ENCODE results near the gene COL4A2.
"Not testable (repeated sequence)": the region's sequence is repeated elsewhere in the genome, so short reads cannot be mapped to it uniquely, and the experiment has no call there.

The COL4A2 gene

DNA sequence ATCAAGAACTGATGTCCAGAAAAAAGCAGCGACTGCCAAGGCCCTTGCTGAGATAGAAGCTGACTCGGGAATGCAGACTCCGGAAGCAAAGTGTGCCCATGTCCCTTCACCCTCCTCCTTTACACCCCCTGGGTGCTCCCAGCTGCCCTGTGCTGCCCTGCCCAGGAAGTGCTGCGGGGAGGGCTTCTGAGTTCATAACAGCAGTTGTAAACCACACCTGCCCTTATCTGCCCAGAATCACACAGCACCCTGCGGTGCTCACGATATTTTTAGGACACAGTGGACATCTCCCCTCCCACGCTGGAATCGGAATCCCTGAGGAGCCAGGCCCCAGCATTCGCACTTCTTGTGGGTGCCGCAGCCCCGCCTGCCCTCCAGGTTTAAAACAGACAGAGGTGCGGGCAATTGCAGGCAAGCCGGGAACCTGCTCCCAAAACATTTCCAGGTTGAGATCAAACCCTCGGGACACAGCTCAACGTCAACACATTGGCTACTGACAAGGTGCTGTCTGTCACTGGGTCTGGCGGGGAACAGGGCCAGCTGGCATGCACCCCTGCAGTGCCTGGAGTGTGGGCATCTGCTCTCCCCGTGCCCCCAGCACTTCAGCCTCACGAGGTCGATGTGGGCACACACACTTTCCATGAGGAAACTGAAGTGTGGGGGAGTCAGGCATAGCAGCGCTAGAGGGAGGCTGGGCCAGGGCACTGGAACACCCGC, 217.6 kb downstream of the COL4A2 start:
- peak; percentile 20 for DNase-seq

DNA sequence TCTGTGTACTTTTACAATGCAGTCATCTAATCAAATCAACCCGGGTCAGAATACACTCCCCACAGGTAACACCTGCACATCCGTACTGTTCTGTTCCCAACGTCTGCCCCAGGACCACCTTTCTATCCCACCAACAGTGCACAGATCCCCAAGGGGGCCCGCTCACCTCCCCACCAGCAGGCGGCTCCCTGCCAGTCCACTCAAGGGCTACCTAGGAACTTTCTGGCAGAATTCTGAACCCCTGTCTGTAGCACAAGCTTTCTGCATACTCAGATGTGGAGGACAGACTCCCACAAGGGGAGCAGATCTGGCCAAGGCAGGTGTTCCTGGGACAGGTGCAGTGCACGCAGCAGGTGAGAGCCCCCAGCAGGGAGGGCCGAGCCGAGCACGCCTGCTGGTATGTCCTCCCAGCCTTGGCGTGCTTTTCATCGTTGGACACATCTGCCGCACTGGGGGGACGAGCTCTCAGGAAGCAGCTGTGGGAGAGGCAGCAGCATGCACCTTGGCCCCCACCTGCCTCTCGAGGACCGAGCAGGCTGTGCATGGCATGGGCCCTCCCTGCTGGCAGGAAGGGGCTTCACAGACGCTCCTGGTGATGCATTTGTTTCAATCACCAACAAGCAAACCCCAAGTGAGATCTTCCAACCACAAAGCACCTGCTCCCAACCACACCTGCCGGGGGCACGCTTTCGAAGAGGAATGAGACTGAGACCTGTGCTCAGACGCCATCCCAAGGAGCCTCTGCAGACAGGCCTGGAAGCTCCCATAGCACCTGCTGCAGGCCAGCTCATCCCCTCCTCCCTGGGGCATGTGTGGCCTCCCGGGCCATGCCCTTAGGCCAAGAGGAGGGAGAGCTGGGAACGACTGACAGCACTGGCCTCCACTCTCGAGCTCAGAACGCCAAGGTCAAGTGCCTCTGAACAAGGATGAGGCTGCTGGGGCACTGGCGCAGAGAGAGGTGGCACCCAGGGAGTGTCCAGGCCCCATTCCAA, 218.5 kb downstream of the COL4A2 start:
- DNase-seq: peak; percentile 10

DNA sequence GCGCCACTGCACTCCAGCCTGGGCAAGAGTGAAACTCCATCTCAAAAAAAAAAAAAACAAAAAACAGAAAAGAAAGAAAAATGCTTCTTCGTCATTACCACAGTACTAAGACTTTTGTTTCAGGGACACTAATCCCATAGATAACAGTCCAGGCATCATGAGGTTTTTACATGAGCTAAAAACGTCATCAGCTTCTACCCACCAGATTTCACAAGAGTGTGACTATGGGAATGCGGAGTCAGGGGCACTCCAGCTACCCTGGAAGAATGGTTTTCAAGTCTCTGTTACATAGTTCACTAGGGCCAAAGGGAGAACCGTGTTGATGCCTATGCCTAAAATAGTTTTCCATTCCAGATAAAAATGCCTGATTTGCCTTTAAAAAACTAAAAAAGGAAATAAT, 221.3 kb downstream of the COL4A2 start:
- no peak for DNase-seq

DNA sequence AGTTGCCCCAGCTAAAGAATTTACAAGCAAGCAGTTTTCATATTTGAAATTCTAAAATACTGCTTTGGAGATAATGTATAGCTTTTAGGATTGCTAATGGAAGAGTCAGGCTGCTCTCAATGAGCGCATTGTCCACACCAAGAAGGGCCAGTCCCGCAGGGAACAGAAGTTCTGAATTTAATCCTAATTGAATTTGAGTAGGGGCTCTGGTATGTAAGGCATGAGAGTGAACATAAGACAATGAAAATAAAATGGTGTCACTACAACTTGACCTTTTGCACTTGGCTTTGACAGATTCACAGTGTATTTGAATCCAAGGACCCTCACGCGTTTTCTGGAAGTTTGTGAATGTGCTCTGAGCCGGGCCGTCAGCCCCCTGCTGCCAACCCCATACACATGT, 221.8 kb downstream of the COL4A2 start:
- DNase-seq: no peak

DNA sequence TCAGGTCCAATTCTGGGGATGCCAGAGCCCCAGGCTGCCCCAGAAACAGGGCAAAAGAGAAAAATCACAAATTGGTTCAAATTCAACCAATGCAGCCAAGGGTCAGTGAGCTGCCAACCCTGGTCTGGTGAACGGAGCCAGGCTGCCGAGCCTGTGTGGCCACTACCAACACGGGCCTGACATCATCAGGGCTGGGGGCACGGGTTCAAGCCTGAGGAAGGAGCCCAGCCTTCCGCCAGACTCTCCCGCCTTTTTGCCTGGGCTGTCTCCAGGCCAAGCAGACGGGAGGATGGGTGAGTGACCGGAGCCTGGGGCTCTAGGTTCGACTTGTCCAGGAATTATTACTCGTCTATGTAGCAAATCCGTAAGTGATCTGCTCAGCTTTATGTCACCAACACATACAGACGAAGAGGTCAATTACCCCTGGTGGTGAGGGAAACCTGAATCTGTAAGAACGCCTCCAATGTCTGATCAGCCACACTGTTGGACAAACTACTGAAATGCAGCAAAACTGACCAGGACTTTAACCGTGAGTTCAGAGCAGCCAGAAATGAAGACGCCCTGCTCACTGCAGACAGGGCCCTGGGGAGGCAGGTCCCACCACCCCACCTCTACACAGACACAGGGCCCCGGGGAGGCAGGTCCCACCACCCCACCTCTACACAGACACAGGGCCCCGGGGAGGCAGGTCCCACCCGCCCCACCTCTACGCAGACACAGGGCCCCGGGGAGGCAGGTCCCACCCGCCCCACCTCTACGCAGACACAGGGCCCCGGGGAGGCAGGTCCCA, 222.6 kb downstream of the COL4A2 start:
- DNase-seq: no peak

DNA sequence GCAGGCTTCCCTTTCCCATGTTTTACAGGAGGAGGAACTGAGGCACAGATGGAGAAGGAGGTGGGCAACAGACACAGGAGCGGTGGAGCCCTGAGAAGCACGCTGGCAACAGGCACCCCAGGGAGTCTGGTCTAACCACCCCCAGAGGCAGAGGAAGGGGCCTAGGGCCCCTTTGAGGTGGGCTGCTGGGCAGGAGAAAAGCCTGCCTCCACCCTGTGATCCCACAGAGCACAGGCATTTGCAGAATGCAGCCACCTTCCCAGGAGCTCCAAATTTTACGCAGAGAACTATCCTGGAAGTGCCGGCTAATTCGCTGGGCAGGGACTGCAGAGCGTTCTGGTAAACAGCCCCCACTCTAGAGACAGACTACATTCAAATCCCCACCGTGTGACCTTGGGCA, 224.0 kb downstream of the COL4A2 start:
- no peak for DNase-seq

DNA sequence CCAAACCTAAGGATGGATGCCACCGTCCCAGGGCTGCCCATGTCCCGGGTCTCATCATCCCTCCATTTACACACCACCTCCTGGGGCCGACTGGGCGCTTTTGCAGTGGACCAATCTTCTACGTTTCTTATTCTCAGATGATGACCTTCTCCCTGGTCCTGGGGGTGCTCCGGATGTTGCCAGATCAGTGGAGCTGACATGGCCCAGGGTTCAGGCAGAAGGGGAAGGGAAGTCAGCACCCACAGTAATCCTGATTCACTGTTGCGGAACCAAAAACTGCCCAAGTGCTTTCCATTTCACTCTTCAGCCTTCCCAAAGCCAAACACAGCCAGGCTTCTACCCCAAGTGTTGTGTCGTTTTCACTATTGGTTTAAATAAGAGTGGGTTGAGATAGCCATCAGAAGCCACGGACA, 224.6 kb downstream of the COL4A2 start:
- DNase-seq: no peak

DNA sequence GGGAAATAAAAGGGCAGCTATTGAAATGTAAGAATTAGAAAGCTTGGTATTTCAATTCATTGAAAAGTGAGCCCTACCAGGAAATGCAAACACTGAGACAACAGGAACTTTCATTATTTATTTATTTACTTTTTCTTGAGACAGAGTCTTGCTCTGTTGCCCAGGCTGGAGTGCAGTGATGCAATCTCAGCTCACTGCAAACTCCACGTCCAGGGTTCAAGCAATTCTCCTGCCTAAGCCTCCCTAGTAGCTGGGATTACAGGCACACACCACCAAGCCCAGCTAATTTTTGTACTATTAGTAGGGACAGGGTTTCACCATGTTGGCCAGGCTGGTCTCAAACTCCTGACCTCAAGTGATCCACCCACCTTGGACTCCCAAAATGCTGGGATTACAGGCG, 225.2 kb downstream of the COL4A2 start:
- not testable (repeated sequence) for DNase-seq

DNA sequence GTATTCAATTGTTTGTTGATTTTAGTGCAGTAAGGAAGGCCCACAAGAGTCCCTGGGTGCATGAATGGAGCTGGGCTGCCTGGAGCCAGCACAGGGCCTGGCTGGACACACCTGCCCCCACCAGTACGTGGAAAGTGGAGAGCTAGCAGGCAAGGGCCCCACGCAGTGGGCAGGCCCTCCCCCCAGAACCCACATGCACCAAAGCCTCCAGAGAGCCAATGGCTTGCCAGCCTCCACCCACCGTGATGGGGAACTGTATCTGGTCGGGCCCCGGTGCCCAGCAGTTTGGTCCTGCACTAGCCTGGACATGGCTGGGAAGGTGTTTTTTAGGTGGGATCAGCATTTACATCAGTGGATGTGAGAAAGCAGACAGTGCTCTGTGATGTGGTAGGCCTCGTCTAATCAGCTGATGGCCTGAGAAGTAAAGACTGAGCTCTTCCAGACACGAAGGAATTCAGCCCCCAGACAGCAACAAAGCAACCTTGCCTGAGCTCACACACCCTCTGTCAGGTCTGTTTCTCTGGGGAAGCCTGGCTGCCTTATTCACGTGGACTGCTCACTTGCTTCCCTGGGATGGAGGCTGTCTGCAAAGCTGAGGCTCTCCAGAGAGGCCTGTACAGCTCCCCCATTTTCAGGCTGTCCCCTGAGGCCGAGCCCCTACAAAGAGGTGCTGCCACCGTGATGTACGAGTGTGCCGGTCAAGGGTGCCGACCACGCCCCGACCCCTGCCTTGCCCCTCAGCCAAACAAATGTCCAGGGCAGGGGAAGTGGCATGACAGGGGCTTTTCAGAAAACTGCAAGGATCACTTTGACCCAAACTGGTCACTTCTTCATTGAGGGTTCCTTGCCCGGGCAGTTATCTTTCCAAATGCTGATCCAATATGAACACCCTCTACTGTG, 226.9 kb downstream of the COL4A2 start:
- no peak for DNase-seq

DNA sequence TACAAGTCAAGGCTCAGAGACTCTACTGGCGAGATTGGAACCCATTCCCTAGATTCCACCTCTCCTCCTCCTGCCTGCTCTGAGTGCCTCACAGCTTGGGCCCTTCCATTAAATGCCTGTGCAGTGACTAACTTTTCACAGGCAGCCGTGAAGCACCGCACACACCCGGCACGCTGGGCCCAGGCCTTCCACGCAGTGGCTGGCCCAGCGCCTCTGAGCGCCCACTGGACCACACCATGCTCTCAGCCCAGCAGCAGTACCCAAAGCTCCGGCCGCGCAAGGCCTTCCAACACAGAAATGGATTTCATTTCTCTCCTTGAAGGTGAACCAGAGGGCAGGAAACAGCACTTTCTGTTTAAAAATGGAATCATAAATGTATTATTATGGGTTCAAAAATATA, 228.4 kb downstream of the COL4A2 start:
- DNase-seq: no peak

DNA sequence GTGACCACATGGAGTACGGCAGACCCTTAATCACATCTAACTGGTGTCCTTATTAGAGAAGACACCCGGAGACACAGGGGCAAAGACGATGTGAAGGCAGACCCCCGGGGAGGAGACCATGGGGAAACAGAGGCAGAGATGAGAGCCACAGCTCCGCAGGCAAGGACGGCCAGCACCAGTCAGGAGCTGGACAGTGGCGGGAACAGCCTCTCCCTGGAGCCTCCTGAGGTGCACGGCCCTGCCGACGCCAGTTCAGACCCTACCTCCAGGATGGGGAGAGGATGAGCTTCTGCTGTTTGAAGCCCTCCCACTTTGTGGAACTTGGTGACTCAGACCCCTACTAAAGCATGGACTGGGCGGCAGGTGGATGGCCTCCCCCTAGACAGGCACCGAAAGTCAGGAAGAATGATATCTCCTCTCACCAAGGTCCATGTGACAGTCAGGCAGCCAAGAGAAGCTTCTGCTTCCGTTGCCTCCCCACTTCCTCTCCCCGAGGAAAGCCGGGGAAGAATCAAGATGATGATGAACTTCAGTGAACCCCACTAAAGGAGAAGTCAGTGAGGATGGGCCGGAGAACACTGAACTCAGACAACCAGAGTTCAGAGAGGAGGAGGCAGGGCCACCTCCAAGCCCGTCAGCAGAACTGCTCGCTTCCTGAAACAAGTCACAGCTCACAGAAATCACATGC, 229.1 kb downstream of the COL4A2 start:
- DNase-seq: no peak

DNA sequence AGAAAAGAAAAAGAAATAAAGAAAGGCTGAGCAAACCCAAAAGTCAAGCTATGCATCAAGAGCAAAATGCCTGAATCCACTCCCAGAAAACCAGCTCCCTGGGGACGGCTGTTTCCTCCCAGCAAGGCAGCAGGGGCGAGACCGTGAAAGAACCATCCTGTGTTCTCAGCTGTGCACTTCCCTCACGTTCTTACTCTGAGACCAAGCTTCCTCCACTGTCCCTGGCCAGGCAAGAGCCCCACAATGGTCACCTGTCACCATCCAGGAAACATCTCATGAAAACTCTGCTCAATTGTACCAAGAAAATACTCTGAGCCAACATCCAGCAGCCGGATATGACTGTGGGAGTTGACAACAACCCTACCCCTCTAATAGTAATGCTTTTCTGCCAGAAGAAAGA, 231.5 kb downstream of the COL4A2 start:
- DNase-seq: no peak

DNA sequence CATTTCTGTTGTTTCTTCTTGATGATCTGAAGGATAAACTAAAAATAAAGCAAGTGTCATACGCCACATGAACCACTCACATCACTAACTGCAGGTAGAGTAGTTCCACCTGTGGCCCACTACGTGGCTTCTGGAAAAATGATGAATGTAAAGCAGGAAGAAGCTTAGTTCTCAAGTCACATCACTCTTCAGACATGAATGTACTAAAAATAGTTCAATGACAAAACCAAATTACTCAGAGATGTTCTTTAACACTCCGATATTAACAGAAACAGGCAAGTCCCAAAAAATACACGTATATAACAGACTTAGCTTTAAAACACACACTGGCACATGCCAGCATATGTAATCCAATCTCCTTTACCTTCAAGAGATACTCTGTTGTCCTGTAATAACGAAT, 232.8 kb downstream of the COL4A2 start:
- no peak for DNase-seq

DNA sequence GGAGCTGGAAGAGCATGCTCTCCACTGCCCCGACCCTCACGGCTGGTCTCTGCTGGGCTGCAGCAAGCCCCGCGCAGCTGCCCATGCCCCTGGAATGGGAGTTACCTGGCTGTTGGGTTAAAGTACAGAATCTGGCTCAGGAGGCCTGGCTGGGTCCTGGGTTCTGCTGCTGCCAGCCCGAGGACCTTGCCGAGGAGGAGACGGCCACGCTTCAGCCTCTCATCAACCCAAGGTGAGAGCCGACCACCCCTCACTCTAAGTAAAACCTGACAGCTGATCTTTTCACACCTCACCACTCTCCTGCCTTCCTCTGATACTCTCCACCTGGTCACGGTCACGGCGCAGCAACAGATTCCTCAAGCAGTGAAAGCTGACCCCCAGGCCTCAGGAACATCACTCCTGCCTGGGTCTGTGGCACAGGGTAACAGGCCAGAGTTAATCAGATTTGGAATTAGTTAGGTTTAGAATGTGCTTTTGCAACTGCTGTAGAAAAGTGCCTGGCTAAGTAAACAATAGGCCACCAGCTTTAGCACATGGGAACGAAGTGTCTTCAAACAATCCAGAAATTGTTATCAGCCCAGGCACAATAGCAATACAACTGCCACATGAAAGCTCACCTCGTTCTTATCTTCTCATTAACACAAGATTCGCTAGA, 233.9 kb downstream of the COL4A2 start:
- no peak for DNase-seq

DNA sequence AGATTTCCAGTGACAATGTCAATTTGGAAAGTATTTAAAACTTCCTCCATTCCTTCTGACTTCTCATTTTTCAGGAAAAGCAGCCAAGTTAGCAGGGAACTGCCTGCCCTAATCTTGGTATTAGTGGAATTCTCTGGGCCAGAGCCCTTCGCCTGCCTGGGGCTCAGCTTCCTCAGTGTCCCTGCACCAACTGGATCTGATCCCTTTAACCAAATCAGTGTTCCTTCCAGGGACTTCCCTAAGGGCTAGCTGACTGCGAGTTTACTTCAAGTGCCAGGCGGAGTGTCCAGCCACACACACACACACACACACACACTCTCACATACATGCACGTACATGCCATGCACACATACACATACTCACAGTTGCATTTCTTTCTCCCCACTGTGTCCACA, 234.4 kb downstream of the COL4A2 start:
- no peak for DNase-seq

DNA sequence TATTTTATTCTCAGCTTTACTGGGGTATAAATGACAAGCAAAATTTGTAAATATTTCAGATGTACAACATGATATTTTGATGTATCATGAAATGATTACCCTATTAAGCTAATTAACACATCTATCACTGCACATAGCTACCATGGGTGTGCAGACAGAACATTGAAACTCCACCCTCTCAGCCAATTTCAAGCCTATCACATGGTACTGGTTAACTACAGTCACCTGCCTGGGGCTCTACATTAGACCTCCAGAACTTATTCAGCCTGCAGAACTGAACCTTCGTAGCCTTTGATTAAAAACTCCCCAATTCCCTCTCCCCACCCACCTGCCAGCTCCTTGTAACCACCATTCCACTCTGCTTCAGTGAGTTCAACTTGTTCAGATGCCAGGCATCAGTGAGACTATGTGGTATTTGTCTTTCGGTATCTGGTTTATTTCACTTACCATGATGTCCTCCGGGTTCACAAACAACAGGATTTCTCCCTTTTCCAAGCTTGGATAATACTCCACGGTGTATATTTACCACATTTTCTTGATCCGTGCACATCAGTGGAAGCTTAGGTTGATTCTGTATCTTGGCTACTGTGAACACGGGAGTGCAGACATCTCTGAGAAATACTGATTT, 235.2 kb downstream of the COL4A2 start:
- no peak for DNase-seq

DNA sequence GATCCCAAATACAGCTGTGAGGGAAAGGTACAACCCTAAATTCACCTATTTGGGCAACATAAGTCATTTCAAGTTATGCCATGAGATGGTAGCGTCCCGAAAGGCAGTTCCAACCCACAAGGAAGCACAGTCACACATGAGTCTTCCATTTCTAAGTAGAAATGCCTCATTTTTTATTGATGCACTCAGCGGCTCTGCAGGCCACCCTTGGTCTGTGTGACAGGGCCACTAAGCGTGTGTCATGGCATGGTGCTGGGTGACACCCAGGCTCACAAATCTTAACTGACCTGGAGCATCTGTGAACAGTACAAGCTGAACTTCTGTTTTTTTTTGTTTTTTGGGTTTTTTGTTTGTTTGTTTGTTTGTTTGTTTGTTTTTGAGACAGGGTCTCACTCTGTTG, 239.3 kb downstream of the COL4A2 start:
- DNase-seq: no peak

DNA sequence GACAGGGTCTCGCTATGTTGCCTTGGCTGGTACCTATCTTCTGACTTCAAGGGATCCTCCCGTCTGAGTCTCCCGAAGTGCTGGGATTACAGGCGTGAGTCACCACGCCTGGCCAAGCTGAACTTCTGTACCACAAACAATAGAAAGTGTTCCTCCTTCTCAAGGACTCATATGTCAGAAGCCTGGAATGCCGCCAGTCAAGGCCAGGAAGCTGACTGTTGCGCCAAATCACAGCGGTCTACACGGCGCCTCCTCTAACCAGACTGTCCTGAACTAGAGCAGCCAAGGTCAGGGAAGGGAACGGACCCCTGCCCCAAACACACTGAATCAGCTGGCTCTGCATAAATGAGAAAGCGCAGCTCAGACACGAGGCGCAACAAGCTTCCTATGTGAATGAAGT, 239.8 kb downstream of the COL4A2 start:
- no peak for DNase-seq

DNA sequence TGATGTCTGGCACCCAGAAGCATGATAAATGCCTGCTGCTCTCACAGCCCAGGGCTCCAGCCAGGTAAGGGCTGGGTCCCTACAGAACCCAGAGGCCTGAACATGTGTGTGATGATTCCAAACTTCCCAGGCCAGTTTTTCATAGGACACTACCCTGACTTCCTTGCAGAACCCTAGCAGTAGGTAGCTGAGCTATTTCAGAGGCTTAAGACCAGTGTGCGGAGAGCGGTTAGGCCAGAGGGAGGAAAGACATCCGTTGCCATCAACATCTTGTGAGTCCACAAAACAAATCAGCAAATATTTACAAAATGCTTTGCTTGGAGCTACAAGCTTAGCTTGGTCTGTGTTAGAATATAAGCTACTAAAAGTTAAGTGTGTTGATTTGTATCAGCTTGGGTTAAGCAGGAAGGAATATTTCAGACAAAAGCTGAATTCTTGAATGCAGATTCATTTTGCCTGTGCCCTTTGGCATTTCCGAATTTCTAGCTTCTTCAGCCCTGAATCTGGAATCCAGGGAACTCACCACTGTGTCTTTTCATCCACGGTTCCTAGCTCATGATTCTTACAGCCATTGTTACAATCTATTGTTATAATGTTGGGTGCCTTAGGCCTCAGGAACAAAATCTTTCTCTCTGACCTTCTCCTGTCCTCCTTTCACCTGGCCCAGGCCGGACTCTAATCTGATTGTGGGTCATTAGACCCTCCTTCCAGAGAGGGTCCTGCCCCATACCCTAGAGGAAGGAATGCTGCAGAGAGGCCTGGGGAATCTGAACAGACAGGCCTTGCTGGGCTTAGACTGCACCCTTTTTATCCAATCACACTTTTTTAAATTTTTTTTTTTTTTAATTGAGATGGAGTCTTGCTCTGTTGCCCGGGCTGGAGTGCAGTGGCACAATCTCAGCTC, 242.1 kb downstream of the COL4A2 start:
- no peak for DNase-seq

DNA sequence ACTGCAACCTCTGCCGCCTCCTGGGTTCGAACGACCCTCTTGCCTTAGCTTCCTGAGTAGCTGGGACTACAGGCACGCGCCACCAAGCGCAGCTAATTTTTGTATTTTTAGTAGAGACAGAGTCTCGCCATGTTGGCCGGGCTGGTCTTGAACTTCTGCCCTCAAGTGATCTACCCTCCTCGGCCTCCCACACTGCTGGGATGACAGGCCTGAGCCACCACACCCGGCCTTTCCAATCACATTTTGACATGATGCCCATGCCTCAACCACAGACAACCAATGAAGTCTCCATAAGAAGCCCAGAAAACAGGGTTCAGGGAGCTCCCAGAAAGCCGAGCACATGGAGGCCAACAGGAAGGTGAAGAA, 242.7 kb downstream of the COL4A2 start:
- no peak for DNase-seq
